Kasumi-1 (cell line): ENCODE measurements around the gene RUBCN.
"Not testable (repeated sequence)": the region's sequence is repeated elsewhere in the genome, so short reads cannot be mapped to it uniquely, and the experiment has no call there.

Source experiments
- DNase-seq, 2 experiments: peaks; one replicate each; lab custom pipeline; 2025; lab: John Stamatoyannopoulos, UW

The RUBCN gene

DNA sequence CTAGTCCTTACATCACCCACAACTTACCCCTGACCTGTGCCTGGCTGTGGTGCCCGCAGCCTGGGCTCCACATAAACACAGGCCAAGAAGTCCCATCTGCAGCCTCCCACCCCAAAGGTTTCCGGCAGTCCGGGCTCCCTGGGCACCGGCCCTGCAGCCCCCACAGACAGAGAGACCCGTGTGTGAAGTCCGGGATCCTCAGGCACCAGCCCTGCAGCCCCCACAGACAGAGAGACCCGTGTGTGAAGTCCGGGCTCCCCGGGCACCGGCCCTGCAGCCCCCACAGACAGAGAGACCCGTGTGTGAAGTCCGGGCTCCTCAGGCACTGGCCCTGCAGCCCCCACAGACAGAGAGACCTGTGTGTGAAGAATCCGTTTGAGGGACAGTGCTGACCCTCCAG, 78.0 kb downstream of the RUBCN start:
- DNase-seq, result not testable (repeated sequence)

GRCh38 chr3:197657541-197658292, 79.0 kb downstream of the RUBCN start:
- DNase-seq, result not testable (repeated sequence)

- DNase-seq, result not testable (repeated sequence)
Observed at GRCh38 chr3:197656960-197657359, 79.7 kb downstream of the RUBCN start.

GRCh38 chr3:197656129-197656528, 80.6 kb downstream of the RUBCN start:
- DNase-seq, result not testable (repeated sequence)

DNA sequence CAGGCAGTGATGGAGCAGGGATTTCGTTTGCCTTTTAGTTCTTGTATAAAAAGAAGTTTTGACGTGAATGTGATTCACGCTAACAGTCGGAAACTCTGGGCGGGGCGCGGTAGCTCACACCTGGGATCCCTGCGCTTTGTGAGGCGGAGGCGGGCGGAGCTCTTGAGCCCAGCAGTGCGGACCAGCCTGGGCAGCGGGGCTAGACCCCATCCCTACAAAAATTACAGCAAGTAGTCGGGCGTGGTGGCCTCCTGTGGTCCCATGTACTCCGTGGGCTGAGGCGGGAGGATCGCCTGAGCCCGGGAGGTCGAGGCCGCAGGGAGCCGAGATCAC, 81.7 kb downstream of the RUBCN start:
- DNase-seq, result not testable (repeated sequence)

DNA sequence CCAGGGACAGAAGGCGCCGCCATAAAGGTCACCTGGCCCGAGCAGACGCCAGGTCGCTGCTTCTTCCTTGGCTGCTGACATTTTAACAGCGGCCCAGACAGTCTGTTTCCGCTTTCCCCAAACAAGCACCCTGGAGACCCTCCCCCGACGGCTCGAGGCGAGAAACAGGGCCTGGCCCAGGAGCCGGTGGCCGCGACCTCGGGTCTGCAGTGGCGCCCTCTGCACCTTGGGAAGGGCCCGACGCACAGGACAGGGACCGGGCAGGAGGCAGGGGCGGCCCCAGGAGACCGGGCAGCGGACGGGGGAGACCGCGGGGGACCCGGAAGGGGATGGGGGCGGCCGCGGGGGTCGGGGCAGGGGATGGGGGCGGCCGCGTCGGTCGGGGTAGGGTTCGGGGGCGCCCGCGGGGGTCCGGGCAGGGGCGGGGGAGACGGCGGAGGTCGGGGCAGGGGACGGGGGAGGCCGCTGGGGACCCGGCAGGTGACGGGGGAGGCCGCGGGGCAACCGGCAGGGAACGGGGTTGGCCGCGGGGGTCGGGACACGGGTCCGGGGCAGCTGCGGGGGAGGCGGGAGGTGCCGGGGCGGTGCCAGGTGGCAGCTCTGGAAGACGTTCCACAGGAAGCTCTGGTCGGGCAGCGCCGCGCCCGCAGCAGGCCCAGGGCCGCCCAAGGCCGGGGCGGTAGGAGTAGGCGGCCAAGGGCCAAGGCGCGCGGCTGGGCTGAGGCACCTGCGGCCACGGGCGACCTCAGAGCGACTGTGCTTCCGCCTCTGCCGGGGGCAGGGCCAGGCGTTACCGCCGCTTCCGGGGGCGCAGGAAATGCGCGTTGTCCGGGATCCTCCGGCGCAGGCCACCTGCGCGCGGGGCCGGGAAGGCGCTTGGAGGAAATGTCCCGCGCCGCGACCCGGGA, 82.4 kb downstream of the RUBCN start:
- DNase-seq, result not testable (repeated sequence)

DNA sequence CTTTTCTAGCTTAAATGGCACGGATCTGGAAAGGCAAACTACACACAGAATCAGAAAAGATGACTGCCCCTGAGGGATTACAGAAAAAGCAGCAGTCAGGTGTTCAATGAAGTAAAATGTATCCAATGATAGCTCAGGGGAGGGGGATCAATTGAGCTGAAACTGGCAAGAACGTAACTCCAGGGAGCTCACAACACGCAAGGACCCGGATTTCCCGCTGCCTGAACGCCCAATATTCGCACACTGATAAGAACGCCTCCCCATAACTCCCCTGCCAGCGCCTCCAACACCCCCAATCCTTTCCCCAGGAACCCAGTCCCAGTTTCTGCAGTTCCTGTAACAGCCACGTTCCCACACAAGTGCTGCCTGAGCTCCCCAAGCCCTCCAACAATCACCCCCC, 83.8 kb downstream of the RUBCN start:
- not testable (repeated sequence) for DNase-seq

DNA sequence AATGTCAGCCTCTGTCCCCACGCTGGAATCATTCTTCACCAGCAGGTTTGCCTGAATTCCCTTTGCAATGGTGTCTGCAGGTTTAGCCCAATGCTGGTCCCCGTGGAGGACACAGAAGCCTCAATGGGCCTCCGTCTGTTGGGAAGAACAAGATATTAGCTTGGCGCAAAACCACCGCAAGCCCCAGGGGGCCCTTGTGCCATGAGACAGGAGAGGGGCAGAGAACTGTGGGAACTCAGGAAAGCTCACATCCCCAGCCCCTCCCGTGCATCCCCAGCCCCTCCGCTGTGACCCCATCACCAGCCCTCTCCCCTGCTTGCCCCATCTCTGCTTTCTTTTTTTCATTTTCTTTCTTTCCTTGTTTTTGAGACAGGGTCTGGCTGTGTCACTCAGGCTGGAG, 89.1 kb downstream of the RUBCN start:
- DNase-seq, result not testable (repeated sequence)

DNA sequence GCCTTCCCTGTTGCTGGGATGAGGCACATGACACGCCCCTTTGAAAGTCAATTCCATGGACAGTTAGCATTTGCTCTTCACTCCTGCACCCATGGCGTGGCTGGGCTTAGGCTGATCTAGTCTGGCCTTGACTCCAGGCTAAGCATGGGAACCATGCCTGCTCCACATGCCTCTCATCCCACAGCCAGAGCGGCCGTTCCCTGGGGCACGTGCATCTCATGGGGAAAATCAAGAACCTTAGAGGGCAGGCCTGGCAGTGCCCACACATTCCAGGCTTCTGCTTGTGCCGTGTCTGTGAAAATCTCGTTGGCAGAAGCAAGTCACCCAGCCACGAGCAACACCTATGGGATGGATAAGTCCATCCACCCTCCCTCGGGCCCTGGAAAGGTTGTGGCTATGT, 89.5 kb downstream of the RUBCN start:
- DNase-seq, result not testable (repeated sequence)

GRCh38 chr3:197646294-197646693, 90.4 kb downstream of the RUBCN start:
- DNase-seq, result not testable (repeated sequence)

GRCh38 chr3:197637556-197637955, 99.1 kb downstream of the RUBCN start:
- not testable (repeated sequence) for DNase-seq

DNA sequence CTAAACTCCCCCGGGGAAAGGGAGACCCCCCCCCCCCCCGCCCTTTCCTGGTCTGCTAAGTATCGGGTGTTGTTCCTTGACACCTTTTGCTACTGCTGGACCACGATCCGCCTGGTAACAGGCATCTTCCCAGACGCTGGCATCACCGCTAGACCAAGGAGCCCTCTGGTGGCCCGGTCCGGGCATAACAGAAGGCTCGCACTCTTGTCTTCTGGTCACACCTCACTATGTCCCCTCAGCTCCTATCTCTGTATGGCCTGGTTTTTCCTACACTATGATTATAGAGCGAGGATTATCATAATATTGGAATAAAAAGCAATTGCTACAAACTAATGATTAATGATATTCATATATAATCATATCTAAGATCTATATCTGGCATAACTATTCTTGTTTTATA, 104.7 kb downstream of the RUBCN start:
- not testable (repeated sequence) for DNase-seq

DNA sequence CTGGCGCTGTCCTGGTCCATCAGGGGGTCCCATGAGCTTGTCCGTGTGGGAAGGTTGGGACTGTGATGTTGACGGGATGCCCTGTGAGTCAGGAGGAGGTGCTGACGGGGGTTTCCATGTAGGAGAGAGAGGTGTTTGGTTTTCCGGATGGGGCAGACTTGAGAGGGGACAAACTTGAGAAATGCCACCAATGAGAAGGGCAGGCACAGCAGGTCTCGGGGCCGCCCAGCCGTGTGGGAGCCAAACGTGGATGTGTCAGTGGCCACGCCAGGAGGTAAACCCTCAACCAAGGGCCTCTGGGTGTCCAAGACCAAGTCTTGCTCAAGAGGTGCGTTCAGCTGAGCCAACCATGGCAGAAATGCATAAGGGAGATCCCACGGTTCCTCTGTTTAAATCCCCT, 105.9 kb downstream of the RUBCN start:
- not testable (repeated sequence) for DNase-seq

DNA sequence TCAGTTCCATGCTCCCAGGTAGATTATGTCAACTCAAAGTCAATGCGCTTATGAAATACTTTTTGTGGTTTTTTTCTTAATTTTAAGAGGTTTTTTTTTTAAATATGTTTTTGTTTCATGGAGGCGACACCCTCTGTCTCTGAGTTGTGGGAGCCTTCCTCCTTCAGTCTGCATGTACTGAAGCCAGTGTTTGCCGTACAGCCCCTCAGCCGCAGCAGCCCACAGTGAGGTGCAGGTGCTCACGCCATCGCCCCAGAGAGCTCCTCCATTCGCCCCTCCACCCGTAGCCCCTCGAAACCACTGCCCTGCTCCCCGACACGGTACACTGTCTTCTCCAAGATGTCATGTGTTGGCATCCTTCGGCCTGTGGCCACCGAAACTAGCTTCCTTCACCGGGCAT, 107.4 kb downstream of the RUBCN start:
- DNase-seq, result not testable (repeated sequence)

GRCh38 chr3:197627772-197628523, 108.8 kb downstream of the RUBCN start:
- DNase-seq, result not testable (repeated sequence)

GRCh38 chr3:197627158-197627771, 109.4 kb downstream of the RUBCN start:
- not testable (repeated sequence) for DNase-seq

DNA sequence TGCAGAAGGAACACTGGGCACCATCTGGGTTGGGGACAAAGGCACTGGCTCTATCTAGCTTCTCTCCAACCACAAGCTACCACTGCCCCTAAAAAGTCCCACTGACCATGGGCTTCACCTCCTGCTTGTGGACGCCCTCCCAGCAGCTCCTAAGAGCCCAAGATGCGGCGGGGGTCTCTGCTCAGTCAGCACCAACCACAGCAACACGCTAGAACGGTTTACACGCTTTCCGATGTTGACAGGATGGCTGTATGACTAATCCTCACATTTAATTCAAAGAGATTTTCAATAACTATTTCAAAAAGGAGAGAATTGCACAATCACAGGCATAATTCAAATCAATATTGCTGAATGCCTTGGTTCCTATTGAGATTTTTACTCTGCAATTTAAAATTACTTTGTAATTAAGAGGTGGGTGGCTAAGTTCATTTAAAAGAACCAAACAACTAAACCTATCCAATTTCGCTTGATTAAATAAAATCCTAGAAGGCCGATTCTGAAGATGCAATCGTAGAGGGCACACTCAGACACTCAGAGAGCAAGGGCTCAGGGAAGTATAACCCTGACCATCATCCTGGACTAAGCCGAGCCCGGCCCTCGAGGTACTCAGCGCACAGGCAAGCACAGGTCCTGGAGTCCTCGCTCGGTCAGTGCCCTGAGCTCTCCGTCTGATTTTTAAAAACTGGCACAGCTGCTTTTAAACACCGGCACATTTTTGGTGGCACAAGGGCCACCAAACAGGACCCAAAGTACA, 110.1 kb downstream of the RUBCN start:
- DNase-seq, result not testable (repeated sequence)

DNA sequence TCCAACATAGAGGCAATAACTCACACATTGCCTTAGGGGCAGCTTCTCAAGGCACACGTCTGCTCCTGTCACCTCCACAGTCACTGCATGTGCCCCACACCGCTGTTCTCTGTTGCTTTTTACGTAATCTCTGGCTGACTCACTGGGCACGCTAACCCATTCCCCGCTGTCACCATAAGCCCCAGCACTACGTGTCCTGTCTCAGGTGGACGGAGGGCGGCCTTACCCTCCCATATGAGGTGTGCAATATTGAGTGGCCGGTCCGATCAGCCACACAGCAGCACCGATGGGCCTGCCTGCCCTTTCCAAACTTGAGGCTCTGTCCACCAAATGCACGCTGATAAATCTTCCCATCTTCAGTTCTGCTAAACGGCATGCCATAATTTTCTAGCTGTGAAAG, 115.2 kb downstream of the RUBCN start:
- DNase-seq, result not testable (repeated sequence)
